Measurements from ENCODE around the gene ANTXRL.
"Not testable (repeated sequence)": the region's sequence is repeated elsewhere in the genome, so short reads cannot be mapped to it uniquely, and the experiment has no call there.

The ANTXRL gene

DNA sequence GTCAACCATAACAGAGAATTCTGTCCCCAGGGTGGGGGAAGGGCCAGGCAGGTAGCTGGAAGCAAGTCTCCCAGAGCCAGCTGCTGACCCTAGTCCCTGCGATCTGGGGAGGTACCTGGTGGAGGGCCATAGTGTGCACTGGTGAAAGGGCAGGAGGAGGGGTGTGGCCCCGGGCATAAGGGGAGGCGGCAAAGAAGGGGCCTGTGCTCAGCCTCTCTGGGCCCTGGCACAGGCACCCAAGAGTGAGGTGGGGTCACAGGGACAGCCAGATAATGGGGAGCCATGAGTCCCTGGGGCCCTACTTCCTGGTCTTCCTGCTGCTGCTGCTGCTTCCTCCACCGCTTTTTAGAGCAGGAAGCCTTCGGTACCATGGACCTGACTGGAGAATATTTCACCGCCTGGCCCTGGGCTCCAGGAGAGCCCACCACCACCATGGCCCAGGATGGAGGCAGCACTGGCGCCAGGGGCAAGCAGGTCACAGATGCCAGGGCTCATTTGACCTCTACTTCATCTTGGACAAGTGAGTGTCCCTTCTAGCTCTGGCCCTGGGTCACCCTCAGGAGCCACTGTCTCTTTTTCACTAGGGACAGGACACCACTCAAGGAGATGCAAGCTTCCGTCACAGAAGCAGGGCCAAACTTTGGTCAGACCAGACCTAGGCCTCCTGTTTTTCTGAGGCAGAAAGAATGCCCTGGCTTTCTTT is at the start of gene ANTXRL:
ANTXRL (plus strand) TSS at position 7 of the 703 bp plus-strand sequence; CDS start at position 273, 266 bp downstream.
- Histone ChIP-seq H3K9me3 (ENCODE audit: control insufficient read depth, low read length) (no peaks in the 10 kb centered on the region), H3K4me3 (ENCODE audit: low read length) (no peak within 1 kb of the TSS), H3K27me3 (replicated peaks; ENCODE audit: control insufficient read depth, insufficient read depth, low read length) (peaks cover 19% of the 10 kb centered on the region), H3K36me3 (ENCODE audit: control insufficient read depth, insufficient read depth, low read length, severe bottlenecking) (no peaks in the 10 kb centered on the region), H3K9ac (ENCODE audit: low read length) (no peak within 1 kb of the TSS), H3K4me1 (ENCODE audit: control insufficient read depth, insufficient read depth, low read length) (peaks cover 4% of the 10 kb centered on the region)
- no peak for DNase-seq (ENCODE audit: low read depth)

DNA sequence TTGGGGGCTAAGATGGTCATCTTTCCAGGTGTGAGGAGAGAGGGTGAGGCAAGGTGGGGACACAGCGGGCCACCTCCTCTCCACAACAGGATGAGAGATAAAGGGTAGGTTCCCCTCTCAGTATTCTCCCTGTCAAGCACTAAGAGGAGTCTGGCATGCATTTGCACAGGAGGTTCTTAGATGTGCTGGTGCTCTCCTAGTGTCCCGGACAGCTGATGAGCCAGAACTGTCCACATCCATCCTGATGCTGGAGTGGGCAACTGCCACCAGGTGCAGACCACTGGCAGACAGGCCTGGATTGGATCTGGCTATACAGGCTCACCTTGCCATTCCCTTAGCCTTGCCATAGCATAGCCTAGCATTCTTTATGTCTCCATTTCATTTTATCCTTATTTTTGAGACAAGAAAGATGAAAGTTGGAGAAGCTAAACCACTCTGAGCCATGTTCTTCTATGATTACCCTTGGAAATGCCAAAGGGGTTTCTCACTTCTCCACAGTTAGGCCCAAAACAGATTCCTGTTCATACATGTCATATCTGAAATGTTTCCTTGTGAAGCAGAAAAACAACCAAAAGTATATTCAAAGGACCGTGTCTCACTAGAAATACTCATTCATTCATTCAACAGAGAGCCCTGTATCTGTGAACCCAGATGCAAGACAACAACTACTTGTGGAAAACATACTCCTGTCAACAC is 48.8 kb upstream of the ANTXRL start:
- peak; percentile 16 for DNase-seq (ENCODE audit: low read depth)
- H3K9ac ChIP-seq (ENCODE audit: low read length), result no peak overlapping the region
- no peaks in the 10 kb centered on the region for H3K36me3 ChIP-seq (ENCODE audit: control insufficient read depth, insufficient read depth, low read length, severe bottlenecking)
- no peak overlapping the region for H3K4me3 ChIP-seq (ENCODE audit: low read length)
- peaks cover 33% of the 10 kb centered on the region for H3K27me3 ChIP-seq (replicated peaks; ENCODE audit: control insufficient read depth, insufficient read depth, low read length)
- no peaks in the 10 kb centered on the region for H3K4me1 ChIP-seq (ENCODE audit: control insufficient read depth, insufficient read depth, low read length)
- H3K9me3 ChIP-seq (ENCODE audit: control insufficient read depth, low read length), result peaks cover 21% of the 10 kb centered on the region

DNA sequence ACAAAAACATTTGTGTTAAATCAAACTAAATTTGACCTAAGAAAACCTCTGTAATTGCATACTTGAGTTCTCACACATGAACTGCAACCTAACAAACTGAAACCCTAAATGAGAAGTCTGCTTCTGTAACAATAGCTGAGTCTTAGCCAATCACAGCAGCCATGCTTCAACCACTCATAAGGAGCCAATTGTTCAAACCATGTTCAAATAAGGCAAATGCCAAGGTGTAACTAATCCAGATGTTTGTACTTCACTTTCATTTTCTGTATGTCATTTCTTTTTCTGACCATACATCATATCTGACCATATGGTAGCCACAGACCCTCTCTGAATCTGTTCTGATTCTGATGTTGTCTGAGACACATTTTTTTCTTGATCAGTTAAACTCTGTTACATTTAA is 47.5 kb upstream of the ANTXRL start:
- peaks cover 20% of the 10 kb centered on the region for H3K27me3 ChIP-seq (replicated peaks; ENCODE audit: control insufficient read depth, insufficient read depth, low read length)
- H3K9me3 ChIP-seq (ENCODE audit: control insufficient read depth, low read length), result peaks cover 27% of the 10 kb centered on the region
- H3K4me3 ChIP-seq (ENCODE audit: low read length), result no peak overlapping the region
- no peaks in the 10 kb centered on the region for H3K4me1 ChIP-seq (ENCODE audit: control insufficient read depth, insufficient read depth, low read length)
- H3K9ac ChIP-seq (ENCODE audit: low read length), result no peak overlapping the region
- H3K36me3 ChIP-seq (ENCODE audit: control insufficient read depth, insufficient read depth, low read length, severe bottlenecking), result no peaks in the 10 kb centered on the region
- DNase-seq (ENCODE audit: low read depth), result no peak

DNA sequence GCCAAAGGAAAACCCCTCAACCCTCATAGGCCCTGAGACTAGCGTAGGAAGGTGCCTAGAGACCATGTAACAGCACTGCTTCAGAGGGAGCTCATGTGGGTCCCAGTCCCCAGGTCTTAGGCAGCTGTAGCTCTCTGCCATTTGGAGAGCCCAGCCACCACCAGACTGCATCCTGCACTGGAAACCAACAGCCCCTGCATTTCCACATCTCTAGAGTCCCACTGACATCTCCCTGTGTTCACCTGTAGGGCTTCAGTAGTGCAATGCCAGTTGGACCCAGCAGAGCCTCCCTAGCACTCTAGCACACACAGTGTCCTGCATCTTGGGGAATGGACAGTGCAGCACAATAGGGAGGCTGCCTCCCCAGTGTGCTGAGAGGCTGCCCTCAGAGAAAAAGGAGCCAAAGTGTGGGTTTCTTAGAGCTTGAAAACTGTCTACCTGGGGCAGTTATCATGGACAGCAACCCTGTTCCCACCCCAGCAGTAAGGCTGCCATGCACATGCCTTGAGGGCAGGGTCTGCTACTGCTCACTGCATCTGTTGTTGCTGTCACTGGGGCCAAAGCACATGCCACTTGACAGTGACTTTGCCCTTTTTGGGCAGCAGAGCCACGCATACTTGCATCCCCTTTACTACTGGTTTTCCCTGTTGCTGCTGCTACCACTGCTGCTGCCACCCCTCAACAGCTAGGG is 46.7 kb upstream of the ANTXRL start:
- Histone ChIP-seq H3K36me3 (ENCODE audit: control insufficient read depth, insufficient read depth, low read length, severe bottlenecking) (no peaks in the 10 kb centered on the region), H3K4me3 (ENCODE audit: low read length) (no peak overlapping the region), H3K27me3 (replicated peaks; ENCODE audit: control insufficient read depth, insufficient read depth, low read length) (peaks cover 19% of the 10 kb centered on the region), H3K4me1 (ENCODE audit: control insufficient read depth, insufficient read depth, low read length) (no peaks in the 10 kb centered on the region), H3K9me3 (ENCODE audit: control insufficient read depth, low read length) (peaks cover 24% of the 10 kb centered on the region), H3K9ac (ENCODE audit: low read length) (no peak overlapping the region)
- no peak for DNase-seq (ENCODE audit: low read depth)

DNA sequence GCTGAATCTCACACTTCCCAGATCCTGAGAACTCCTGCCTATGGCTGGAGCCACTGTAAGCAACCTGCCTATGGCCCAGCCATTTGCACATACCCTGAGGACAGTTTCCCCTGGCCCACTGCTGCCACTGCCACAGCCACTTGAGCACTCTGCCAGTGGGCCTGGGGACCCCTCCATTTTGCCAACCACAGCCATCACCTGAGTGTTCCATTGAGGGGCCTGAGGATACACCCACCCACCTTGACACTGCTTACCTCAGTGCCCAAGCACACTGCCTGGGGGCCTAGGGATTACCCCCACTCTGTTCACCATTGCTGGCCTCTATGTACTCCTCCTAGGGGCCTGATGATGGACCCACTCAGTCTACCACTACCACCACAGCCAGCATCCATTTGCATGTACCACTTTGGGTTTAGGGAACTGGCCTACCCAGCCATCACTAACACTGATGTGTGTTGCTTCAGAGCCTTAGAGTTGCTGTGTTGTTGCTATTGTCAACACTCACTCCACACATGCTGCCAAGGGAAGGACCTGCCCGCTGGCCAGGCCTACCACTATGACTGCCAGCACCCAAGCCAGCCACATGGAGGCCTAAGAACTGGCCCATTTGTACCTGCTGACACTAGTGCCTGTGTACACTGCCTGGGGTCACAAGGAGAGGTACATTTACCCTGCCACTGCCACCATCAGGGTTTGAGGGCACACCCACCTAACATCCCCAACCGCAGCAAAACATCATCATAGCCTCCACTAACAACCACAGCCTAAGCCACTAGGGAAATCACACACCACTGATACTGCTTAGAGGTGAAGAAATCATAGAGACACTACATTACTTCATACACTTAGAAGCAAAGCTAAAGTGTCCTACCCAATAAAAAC is 45.9 kb upstream of the ANTXRL start:
- no peaks in the 10 kb centered on the region for H3K4me1 ChIP-seq (ENCODE audit: control insufficient read depth, insufficient read depth, low read length)
- H3K4me3 ChIP-seq (ENCODE audit: low read length), result no peak overlapping the region
- H3K36me3 ChIP-seq (ENCODE audit: control insufficient read depth, insufficient read depth, low read length, severe bottlenecking), result no peaks in the 10 kb centered on the region
- H3K9ac ChIP-seq (ENCODE audit: low read length), result no peak overlapping the region
- H3K9me3 ChIP-seq (ENCODE audit: control insufficient read depth, low read length), result peaks cover 22% of the 10 kb centered on the region
- DNase-seq (ENCODE audit: low read depth), result no peak
- peaks cover 16% of the 10 kb centered on the region for H3K27me3 ChIP-seq (replicated peaks; ENCODE audit: control insufficient read depth, insufficient read depth, low read length)

DNA sequence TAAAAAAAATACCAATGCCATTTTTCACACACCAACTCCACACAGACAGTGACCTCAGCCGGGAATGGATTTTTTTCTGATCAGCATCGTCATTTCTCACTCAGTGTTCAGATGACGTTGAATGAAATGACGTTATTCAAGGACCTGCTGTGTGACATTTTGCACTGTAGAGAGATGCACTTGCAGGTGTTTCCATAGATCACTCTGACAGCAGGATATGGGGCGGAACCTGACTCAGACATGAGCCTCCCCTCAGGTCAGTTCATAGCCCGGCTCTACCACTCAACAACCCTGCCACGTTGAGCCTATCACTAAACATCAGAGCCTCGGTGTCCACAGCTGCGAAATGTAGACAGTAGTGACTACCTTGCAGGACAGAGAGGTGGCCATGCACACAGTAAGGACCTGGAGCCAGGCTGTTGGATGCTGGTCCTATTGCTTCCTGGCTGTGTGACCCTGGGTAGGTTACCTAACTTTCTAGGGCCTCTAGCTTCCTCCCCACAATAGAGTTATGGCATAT is 41.4 kb upstream of the ANTXRL start:
- Histone ChIP-seq H3K27me3 (replicated peaks; ENCODE audit: control insufficient read depth, insufficient read depth, low read length) (peaks cover 4% of the 10 kb centered on the region), H3K36me3 (ENCODE audit: control insufficient read depth, insufficient read depth, low read length, severe bottlenecking) (no peaks in the 10 kb centered on the region), H3K4me3 (ENCODE audit: low read length) (no peak overlapping the region), H3K9me3 (ENCODE audit: control insufficient read depth, low read length) (peaks cover 22% of the 10 kb centered on the region), H3K9ac (ENCODE audit: low read length) (no peak overlapping the region), H3K4me1 (ENCODE audit: control insufficient read depth, insufficient read depth, low read length) (no peaks in the 10 kb centered on the region)
- no peak for DNase-seq (ENCODE audit: low read depth)

DNA sequence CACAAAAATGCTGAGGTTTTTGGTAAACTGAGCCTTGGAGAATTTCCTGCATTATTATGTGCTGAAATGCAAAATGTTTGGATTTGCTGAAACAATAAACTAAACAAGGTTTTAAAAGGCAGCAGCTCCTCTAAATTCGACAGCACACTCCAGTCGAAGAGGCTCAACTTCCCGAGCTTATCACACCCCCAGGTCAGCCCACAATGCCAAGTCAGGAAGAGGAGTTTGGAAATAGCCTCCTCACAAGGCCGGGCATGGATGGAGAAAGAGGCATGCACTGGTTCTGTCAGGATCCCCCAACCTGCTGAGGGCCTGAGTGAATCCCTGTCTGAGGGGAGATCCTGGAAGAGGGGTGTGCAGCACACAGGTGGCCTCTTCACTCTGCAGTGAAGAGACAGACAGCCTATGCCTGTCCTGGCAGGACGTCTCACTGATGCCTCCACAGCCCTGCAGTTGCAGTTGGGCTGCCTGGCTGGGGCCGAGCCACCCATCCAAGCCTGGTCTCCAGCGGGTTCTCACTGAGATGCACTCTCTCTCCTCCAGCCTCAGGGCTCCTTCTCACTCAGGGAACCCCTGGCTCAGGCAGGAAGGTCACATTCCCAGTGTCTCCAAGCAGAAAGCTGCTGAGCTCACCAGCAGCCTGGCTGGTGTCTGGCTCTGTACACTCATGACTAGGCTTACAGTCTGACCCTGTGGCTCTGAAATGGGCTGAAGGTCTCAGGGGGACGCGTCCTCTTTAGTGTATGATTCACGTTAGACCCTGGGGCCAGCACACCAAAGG is 40.2 kb upstream of the ANTXRL start:
- DNase-seq (ENCODE audit: low read depth), result peak; percentile 19

DNA sequence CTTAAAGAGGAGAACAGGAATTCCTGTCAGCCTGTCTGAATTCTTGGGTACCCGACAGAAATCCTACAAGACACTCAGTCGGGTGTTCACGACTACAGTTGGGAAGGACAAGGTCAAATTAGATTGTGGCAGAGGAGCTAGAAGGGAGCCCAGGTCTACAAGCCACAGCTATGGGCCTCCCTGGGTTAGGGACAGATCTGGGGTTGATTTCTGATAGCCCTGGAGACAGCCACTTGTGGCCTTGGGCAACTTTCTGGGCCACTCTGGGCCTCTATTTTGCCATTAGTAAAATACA is 39.7 kb upstream of the ANTXRL start:
- H3K9me3 ChIP-seq (ENCODE audit: control insufficient read depth, low read length), result peaks cover 14% of the 10 kb centered on the region
- no peak for DNase-seq (ENCODE audit: low read depth)
- H3K9ac ChIP-seq (ENCODE audit: low read length), result no peak overlapping the region
- no peaks in the 10 kb centered on the region for H3K36me3 ChIP-seq (ENCODE audit: control insufficient read depth, insufficient read depth, low read length, severe bottlenecking)
- no peak overlapping the region for H3K4me3 ChIP-seq (ENCODE audit: low read length)
- H3K27me3 ChIP-seq (replicated peaks; ENCODE audit: control insufficient read depth, insufficient read depth, low read length), result peaks cover 15% of the 10 kb centered on the region
- H3K4me1 ChIP-seq (ENCODE audit: control insufficient read depth, insufficient read depth, low read length), result no peaks in the 10 kb centered on the region

More for the DNA sequence above, 40.2 kb upstream of the ANTXRL start:
- H3K36me3 ChIP-seq (ENCODE audit: control insufficient read depth, insufficient read depth, low read length, severe bottlenecking); H3K4me1 ChIP-seq (ENCODE audit: control insufficient read depth, insufficient read depth, low read length); H3K9ac ChIP-seq (ENCODE audit: low read length); H3K4me3 ChIP-seq (ENCODE audit: low read length): not testable (repeated sequence)
- peaks cover 19% of the 10 kb centered on the region for H3K9me3 ChIP-seq (ENCODE audit: control insufficient read depth, low read length)
- peaks cover 12% of the 10 kb centered on the region for H3K27me3 ChIP-seq (replicated peaks; ENCODE audit: control insufficient read depth, insufficient read depth, low read length)

DNA sequence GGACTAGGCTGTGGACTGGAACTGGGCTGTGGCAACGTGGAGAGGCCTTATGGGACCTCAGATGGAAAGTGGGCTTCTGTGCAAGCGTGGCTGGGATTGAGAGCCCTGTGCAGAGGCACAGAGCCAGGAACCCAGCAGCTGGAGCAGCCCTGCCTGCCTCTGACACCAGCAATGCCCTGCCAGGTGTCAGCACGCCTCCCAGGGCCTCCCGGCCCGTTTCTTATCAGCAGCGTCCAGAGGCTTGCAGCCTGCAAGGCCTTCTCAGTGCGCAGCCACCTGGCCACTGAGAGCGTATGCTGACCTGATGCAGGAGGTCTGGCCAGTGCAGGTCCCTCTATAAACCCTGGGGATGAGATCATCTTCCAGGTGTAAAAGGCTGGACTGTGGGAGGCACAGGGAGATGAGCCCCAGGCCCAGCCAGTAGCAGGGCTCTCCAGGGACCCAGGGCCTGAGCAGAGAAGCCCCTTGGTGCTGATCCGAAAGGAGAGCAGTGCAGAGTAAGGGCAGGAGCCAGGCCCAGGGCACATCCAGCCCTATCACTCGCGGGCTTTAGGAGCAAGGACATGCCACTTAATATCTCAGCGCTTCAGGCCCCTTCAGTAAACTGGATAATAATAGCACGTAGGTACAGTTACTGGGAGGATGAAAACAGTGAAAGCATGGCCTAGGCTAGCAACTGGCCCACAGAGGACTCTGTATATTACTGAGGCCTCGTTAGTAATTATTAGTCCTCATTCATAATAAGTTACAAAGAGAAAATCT is 38.8 kb upstream of the ANTXRL start:
- H3K36me3 ChIP-seq (ENCODE audit: control insufficient read depth, insufficient read depth, low read length, severe bottlenecking), result no peaks in the 10 kb centered on the region
- H3K27me3 ChIP-seq (replicated peaks; ENCODE audit: control insufficient read depth, insufficient read depth, low read length), result peaks cover 18% of the 10 kb centered on the region
- no peak overlapping the region for H3K9ac ChIP-seq (ENCODE audit: low read length)
- no peak overlapping the region for H3K4me3 ChIP-seq (ENCODE audit: low read length)
- H3K9me3 ChIP-seq (ENCODE audit: control insufficient read depth, low read length), result peaks cover 5% of the 10 kb centered on the region
- H3K4me1 ChIP-seq (ENCODE audit: control insufficient read depth, insufficient read depth, low read length), result no peaks in the 10 kb centered on the region
- no peak for DNase-seq (ENCODE audit: low read depth)

DNA sequence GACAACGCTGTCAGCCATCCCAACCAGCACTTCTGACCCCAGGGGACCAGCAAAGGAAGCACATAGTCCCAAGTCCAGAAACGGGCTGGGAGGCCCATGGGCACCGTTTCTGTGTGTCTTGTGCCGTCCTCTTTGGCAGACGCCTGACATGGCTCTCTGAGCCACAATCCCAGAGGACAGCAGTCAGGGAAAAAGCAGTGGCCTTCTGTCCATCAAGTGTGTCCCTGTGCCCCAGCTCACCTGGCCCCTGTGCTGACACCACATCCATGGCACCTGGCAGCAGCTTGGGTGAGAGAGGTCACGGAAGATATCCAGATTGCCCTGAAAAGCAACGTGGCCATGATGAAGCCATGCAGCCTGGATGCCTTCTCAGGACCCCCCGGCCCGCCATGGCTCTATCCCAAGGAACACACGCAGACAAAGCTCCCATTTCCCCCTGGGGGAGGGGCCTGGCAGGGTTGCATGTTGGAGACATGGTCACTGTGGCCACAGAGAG is 38.1 kb upstream of the ANTXRL start:
- no peaks in the 10 kb centered on the region for H3K4me1 ChIP-seq (ENCODE audit: control insufficient read depth, insufficient read depth, low read length)
- no peak overlapping the region for H3K4me3 ChIP-seq (ENCODE audit: low read length)
- no peaks in the 10 kb centered on the region for H3K36me3 ChIP-seq (ENCODE audit: control insufficient read depth, insufficient read depth, low read length, severe bottlenecking)
- no peak overlapping the region for H3K9ac ChIP-seq (ENCODE audit: low read length)
- no peak for DNase-seq (ENCODE audit: low read depth)
- H3K9me3 ChIP-seq (ENCODE audit: control insufficient read depth, low read length), result peaks cover 3% of the 10 kb centered on the region
- H3K27me3 ChIP-seq (replicated peaks; ENCODE audit: control insufficient read depth, insufficient read depth, low read length), result peaks cover 24% of the 10 kb centered on the region

All from adipocyte (in vitro differentiated cells).